Aortic smooth muscle cell (primary cell): ENCODE measurements around the gene GTF2H1. TPM values are rescaled to one million over a fixed set of nuclear protein-coding genes. Genes with fewer than 3 reads are reported as not detected.

Experiments used
- total RNA-seq: library from RNA; depleted of rRNA; stranded (reverse); fragments of >200 nt; gene quantifications from 2 replicates; pipeline ENCODE4 v1.2.3, GENCODE V29; 2014

GTF2H1 gene
- total RNA-seq, result 59.1 and 77.4 TPM in 2 replicates

GRCh38 chr11:18321969-18322711 is at the start of gene GTF2H1, which contains the start of gene HPS5:
TSS of gene GTF2H1 (plus strand) at chr11:18322567. CDS start at chr11:18333075, 10,508 bp downstream.
TSS of gene HPS5 (minus strand) at chr11:18322140. CDS start at chr11:18317858, 4,282 bp downstream.

GRCh38 chr11:18394275-18394927 is 72.0 kb downstream of the GTF2H1 start, which contains the start of gene LDHA:
TSS of gene LDHA (plus strand) at chr11:18394563. CDS start at chr11:18396843, 2,280 bp downstream.

Other genes with a start within 250 kb of the GTF2H1 start
- gene SAAL1, start 216.5 kb upstream of the GTF2H1 start, total RNA-seq, result 10.0 and 11.9 TPM in 2 replicates
- gene MRGPRX3, start 190.0 kb upstream of the GTF2H1 start, total RNA-seq, result not detected in 2 replicates
- gene MRGPRX4, start 149.7 kb upstream of the GTF2H1 start, total RNA-seq, result not detected in 2 replicates
- gene SAA4, start 85.8 kb upstream of the GTF2H1 start, total RNA-seq, result not detected in 2 replicates
- not detected in 2 replicates for gene SAA2, start 73.9 kb upstream of the GTF2H1 start, total RNA-seq
- gene SAA1, start 56.3 kb upstream of the GTF2H1 start, total RNA-seq, result not detected in 2 replicates
- 51.9 and 60.8 TPM in 2 replicates for gene HPS5, start 427 bp upstream of the GTF2H1 start, total RNA-seq
- gene LDHA, start 72.0 kb downstream of the GTF2H1 start, total RNA-seq, result 490 and 579 TPM in 2 replicates
- 1.3 TPM in 1 of 2 replicates, not detected in the other for gene LDHC, start 89.8 kb downstream of the GTF2H1 start, total RNA-seq
- gene LDHAL6A, start 133.3 kb downstream of the GTF2H1 start, total RNA-seq, result not detected in 2 replicates
- gene TSG101, start 204.4 kb downstream of the GTF2H1 start, total RNA-seq, result 60.5 and 63.2 TPM in 2 replicates